Mesothelial cell of epicardium (in vitro differentiated cells): Measurements from ENCODE around the gene SYNE1. TPM values are rescaled to one million over a fixed set of nuclear protein-coding genes. Genes with fewer than 3 reads are reported as not detected.

Experiments
- DNase-seq, 2 experiments: peaks; one replicate each; pipeline ENCODE4 v3.0.0; 2021; ENCODE audit warnings: low spot score in 2 of 2; ENCODE audit not compliant: unreplicated experiment in 2 of 2
- H3K27ac Mint-ChIP-seq: 2 replicates; pipeline ENCODE4 v1.8.0; 2021; ENCODE audit warnings: mixed read lengths
- H3K27me3 Mint-ChIP-seq: 2 replicates; pipeline ENCODE4 v1.8.0; 2021; ENCODE audit warnings: low read depth, mixed read lengths
- H3K36me3 Mint-ChIP-seq: 2 replicates; pipeline ENCODE4 v1.8.0; 2021; ENCODE audit warnings: mixed read lengths
- H3K4me1 Mint-ChIP-seq: 2 replicates; pipeline ENCODE4 v1.8.0; 2021; ENCODE audit warnings: mixed read lengths
- H3K4me3 Mint-ChIP-seq: 2 replicates; pipeline ENCODE4 v1.8.0; 2021; ENCODE audit warnings: mild to moderate bottlenecking, moderate library complexity, mixed read lengths
- H3K9me3 Mint-ChIP-seq: 2 replicates; pipeline ENCODE4 v1.8.0; 2021; ENCODE audit warnings: mixed read lengths
- total RNA-seq: library from RNA; stranded (reverse); gene quantifications from 3 replicates; pipeline ENCODE4 v1.2.1, GENCODE V29; 2021
- TF ChIP-seq, protein P1 (sequence below): fragments of 200-600 bp; sonication (generic); IDR thresholded peaks from one replicate; pipeline ENCODE4 v1.5.0; 2021; ENCODE audit warnings: antibody characterized with exemption; ENCODE audit not compliant: unreplicated experiment

SYNE1 gene
- total RNA-seq, 1 donor from 2014 or later, result 60.5 TPM

DNA sequence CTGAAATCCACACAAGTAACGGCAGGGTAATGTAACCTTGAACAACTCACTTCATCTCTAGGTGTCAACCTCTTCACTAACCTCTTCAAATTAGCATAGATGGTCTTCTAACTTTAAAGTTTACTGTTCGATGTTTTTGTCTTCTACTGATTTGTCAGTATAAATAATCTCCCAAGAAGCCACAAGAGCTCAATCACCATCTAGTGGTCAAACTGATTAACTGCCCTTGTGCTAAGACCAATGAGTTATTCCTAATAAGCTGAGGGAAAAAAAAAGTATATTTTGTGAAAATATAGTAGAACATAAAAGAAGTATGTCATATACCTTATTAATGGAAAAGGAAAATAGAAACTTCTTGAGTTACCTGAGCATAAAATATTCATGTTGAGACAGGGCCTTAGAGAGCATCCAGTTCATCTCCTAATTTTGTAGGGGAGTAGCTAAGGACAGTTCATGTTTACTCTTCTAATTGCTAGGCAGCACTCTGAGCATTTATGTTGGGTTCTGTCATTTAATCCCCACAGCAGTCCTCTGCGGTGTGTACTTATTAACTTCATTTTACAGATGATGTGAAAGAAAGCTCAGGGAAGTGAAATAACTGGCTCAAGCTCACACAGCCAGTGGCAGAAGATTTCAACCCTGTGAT is 512.6 kb downstream of the SYNE1 start:
- Mint-ChIP-seq H3K27me3 (peaks cover 1% of the 10 kb centered on the region), H3K27ac (no peak overlapping the region), H3K9me3 (no peaks in the 10 kb centered on the region), H3K4me1 (peaks cover 8% of the 10 kb centered on the region), H3K36me3 (peaks cover 26% of the 10 kb centered on the region), H3K4me3 (no peak overlapping the region)
- DNase-seq, result no peak
- TF ChIP-seq, protein P1, sequence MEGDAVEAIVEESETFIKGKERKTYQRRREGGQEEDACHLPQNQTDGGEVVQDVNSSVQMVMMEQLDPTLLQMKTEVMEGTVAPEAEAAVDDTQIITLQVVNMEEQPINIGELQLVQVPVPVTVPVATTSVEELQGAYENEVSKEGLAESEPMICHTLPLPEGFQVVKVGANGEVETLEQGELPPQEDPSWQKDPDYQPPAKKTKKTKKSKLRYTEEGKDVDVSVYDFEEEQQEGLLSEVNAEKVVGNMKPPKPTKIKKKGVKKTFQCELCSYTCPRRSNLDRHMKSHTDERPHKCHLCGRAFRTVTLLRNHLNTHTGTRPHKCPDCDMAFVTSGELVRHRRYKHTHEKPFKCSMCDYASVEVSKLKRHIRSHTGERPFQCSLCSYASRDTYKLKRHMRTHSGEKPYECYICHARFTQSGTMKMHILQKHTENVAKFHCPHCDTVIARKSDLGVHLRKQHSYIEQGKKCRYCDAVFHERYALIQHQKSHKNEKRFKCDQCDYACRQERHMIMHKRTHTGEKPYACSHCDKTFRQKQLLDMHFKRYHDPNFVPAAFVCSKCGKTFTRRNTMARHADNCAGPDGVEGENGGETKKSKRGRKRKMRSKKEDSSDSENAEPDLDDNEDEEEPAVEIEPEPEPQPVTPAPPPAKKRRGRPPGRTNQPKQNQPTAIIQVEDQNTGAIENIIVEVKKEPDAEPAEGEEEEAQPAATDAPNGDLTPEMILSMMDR, result peak; percentile 15

DNA sequence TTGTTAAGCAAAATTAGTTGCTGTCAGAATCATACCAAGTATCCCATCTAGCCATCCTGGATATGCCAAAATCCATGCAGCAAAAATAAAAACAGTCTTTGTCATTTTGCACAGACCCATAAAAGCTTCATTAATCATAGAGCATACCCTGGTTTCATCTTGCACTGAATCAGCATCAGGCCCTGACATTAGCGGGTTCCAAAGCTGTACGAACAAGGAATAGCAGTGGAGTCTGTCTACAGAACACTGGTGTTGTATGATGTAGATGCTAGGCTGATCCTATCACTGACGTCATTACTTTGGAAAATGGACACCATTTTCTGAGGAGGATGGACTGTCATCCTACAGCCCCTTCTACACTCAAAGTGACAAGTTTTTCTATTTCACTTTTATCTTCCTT is 514.1 kb downstream of the SYNE1 start:
- H3K36me3 Mint-ChIP-seq, result peaks cover 22% of the 10 kb centered on the region

DNA sequence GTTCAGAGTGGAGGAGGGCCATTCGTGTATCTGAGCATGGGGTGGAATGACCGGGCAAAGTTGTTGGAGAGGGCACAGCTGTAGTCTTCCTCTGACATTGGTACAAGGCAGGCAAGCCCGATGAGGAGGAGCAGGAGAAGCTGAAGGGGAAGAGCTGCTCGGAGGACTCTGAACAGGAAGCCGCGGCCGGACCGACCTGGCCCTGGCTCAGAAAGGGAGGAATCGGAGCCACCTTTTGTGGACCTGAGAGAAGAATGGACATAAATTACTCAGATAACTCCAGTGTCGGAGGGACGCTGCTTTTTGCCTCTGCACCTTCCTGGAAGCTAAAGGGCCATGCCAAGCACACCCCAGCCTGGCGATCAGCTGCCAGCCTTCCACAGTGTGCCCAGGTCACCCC is 514.7 kb downstream of the SYNE1 start:
- H3K4me1 Mint-ChIP-seq, result peaks cover 1% of the 10 kb centered on the region
- H3K27me3 Mint-ChIP-seq, result peaks cover 1% of the 10 kb centered on the region
- H3K9me3 Mint-ChIP-seq, result no peaks in the 10 kb centered on the region
- peaks cover 22% of the 10 kb centered on the region for H3K36me3 Mint-ChIP-seq
- H3K4me3 Mint-ChIP-seq, result no peak overlapping the region
- no peak overlapping the region for H3K27ac Mint-ChIP-seq
- DNase-seq, result no peak
- TF ChIP-seq, protein P1, result no peak

More for the DNA sequence above, 514.1 kb downstream of the SYNE1 start:
- Mint-ChIP-seq H3K27ac (no peak overlapping the region), H3K4me1 (peaks cover 8% of the 10 kb centered on the region), H3K4me3 (no peak overlapping the region), H3K9me3 (no peaks in the 10 kb centered on the region), H3K27me3 (peaks cover 1% of the 10 kb centered on the region)
- TF ChIP-seq, protein P1, result no peak
- no peak for DNase-seq

DNA sequence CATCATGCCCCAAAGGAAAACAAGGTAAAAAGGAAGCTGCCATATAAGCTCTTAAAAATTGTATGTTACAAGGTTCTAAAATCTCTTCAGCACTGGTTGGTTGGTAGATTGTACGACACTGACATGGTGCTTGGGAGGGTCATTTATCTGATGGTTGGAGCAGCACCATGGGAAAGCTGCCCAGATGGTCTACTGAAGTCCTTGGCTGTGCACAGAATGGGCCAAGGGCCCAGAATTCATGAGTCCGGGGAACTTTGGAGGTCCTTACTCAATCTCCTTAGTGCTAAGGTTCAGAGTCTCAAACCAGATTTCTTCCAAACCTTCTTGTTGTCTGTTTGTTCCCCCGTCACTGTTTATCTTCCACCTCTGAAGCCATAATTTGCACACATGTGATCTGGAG is 515.3 kb downstream of the SYNE1 start:
- H3K27me3 Mint-ChIP-seq, result peaks cover 1% of the 10 kb centered on the region
- peaks cover 22% of the 10 kb centered on the region for H3K36me3 Mint-ChIP-seq
- TF ChIP-seq, protein P1, result no peak
- no peaks in the 10 kb centered on the region for H3K9me3 Mint-ChIP-seq
- H3K4me1 Mint-ChIP-seq, result no peaks in the 10 kb centered on the region
- H3K27ac Mint-ChIP-seq, result no peak overlapping the region
- H3K4me3 Mint-ChIP-seq, result no peak overlapping the region
- DNase-seq, result no peak

DNA sequence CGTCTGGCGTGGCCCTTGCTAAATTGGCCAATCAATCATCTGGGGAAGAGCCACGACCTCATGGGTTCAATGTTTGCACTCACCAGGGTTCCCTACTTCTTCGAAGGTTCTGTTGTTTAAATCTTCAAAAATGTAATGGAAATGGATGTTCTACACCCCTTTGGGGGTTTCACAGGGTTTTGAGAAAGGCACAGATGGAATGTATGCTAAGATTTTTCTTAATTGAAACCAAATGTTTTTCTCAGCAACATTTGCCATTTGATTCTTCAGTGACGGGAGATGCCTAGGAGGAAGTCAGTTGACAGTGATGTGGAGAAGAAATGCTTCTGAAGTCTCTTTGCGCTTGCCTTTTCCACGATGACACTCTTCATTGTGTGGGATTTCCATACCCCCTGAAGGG is 517.3 kb downstream of the SYNE1 start:
- H3K4me3 Mint-ChIP-seq, result no peak overlapping the region
- no peak for DNase-seq
- no peak overlapping the region for H3K27ac Mint-ChIP-seq
- no peaks in the 10 kb centered on the region for H3K9me3 Mint-ChIP-seq
- TF ChIP-seq, protein P1, result no peak
- no peaks in the 10 kb centered on the region for H3K4me1 Mint-ChIP-seq
- peaks cover 22% of the 10 kb centered on the region for H3K36me3 Mint-ChIP-seq
- H3K27me3 Mint-ChIP-seq, result peaks cover 1% of the 10 kb centered on the region
